HL-60/S4 (cell line): ENCODE measurements around the gene DUSP14.

ENCODE experiments used
- in situ Hi-C: fragments of 300-500 bp; cut with MboI; formaldehyde crosslinking; loops from 2 replicates; pipeline ENCODE4 v1.14.3; 2022; ENCODE audit warnings: low sequenced_read_pairs

The DUSP14 gene

DNA sequence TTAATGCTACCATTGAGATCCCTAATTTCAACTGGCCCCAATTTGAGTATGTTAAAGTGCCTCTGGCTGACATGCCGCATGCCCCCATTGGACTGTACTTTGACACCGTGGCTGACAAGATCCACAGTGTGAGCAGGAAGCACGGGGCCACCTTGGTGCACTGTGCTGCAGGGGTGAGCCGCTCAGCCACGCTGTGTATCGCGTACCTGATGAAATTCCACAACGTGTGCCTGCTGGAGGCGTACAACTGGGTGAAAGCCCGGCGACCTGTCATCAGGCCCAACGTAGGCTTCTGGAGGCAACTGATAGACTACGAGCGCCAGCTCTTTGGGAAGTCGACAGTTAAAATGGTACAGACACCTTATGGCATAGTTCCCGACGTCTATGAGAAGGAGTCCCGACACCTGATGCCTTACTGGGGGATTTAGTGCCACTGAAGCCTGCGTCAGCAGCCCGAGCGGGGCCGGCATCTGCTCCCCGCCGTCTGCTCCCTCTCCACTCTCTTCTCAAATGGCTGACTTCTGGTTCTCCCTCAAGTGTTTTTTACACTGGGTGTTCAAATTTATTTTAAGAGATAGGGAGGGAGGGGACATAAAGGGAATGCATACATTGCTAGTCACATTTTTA, 22.9 kb downstream of the DUSP14 start:
- in situ Hi-C loops = no loop called here

- in situ Hi-C loops = no loop called here
Measured at GRCh38 chr17:37513711-37514110, 24.0 kb downstream of the DUSP14 start.

- in situ Hi-C loops = no loop called here
Measured at GRCh38 chr17:37516127-37516571, 26.5 kb downstream of the DUSP14 start.

DNA sequence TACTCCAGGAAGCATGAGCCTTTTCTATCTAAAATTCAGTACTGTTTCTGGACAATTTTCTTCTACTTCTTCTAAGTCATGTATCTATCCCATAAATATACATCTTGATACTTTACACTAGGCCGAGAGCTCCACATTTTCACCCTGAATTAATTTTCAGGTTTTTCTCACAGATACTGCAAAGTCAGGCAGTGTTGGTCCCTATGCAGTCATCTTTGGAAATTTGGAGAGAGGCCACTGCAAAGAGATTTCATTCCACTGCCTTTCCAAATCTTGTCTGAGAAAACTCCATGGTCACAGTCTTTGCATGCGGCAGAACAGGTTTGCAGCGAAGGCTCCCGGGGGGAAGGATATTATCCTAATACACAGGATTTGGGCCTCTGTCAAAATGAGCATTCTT, 28.2 kb downstream of the DUSP14 start:
- in situ Hi-C loops = no loop called here

DNA sequence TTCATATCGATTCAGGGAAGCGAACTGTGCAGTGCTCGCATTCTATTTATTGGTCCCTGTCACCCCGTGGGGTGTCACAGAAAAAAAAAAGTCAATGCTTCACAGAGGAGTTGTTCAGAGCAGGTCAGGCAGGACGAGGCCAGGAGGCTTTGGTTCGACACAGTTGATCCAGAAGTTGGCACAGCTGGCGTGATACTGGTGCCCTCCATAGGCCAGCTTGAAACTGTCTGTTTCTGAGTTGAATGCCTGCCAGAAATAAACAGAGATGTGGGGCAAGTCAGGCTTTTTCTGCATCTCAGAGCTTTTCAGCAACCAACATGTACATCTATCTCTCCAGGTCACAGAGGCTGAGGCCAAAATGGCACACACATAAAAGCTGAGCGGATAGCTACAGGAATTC, 29.1 kb downstream of the DUSP14 start:
- in situ Hi-C loops = no loop called here

GRCh38 chr17:37519251-37519985, 29.7 kb downstream of the DUSP14 start:
- in situ Hi-C loops = no loop called here

DNA sequence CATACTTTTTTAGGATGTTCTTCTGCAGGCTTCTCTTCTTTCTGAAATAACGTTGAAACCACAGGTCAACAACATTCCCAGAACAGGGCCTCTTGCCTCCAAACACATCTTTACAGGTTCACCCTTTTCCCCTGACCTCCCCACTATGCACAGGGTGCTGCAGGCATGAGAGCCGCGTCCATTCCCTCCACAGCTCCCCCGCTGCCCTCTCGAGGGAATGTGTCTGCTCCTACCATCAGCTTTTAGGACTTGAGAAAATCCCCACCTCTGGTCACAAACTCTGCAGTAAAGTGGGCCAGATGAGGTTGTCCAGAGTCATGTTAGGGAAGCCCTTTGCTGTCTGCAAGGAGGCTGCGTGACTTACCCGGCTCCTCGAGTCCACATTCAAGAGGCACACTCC, 30.5 kb downstream of the DUSP14 start:
- in situ Hi-C loops = no loop called here

DNA sequence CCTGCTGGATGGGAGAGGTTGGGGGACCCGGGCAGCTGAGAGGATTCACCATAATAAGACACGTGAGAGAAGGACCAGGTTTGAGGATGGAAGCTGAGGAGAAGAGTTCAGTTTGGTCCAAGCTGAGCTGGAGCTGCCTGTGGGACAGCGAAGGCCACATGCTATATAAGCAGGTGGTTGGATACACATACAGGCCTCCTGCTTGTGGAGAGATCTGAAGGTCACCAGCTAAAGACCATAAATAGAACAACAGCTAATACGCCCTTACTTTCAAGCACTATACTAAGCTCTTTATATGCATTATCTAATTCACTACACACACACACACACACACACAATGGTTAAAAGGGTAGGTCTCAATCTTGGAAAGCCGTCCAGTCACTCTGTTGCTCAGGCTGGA, 32.1 kb downstream of the DUSP14 start:
- in situ Hi-C loops = no loop called here

- in situ Hi-C loops = no loop called here
Measured at GRCh38 chr17:37523715-37524219, 34.1 kb downstream of the DUSP14 start.

DNA sequence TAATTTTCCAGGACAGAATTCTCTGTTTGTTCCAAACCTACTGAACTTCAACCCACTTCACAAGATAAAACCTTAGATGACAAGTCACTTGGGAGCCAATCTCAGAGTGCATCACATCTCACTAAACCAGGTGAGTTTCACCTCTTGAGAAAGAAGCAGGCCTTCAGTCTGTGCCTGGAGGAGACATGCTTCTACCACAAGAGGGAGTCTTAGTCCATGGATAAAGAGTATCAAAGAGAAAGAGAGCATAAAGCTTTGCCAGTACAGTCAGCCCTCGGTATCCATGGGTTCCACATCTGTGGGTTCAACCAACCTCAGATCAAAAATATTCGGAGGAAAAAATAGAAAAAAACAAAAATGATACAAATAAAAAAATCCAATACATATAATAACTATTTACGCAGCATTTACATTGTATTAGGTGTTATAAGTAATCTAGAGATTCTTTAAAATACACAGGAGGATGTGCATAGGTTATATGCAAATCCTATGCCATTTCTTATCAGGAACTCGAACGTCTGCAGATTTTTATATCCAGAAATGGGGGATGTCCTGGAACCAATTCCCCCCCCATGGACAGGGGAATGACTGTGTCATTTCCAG, 37.7 kb downstream of the DUSP14 start:
- in situ Hi-C loops = no loop called here

DNA sequence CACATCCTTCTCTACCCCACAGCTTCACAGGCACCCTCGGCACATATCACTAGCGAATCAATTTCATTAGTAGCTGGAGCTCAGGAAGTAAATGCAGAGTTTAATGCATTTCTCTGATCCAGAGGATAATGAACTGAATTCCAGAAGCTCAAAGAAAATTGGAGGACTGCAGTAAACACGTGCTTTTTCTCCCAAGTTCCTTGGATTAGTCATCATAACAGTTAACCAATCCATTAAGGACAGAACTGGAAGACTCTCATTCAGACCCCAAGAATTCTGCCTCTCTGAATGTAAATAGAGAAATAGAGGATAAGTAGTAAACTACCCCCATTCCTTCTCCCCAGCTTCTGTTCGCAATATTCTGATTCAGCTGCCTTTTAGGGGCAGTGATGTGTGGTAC, 40.7 kb downstream of the DUSP14 start:
- in situ Hi-C loops = no loop called here

GRCh38 chr17:37532756-37533155, 43.1 kb downstream of the DUSP14 start:
- in situ Hi-C loops = no loop called here

DNA sequence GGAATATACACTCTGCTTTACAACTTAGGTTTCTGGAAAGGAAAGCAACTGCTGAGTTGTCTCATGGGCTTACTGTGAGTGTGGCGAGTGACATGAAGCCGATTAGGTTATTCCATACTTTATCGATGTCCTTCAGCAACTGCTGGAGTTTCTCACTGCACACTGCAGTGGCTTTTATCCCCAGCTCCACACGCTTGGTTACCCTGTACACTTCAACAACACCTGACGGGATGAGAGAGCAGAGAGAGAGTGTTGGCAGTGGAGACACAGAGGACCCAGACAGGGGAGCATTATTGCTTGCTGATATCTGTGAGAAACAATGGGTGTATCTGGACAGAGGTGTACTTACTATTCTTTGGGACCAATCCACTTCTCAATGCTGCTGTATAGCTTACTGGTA, 46.2 kb downstream of the DUSP14 start:
- in situ Hi-C loops = no loop called here

GRCh38 chr17:37538981-37539659, 49.4 kb downstream of the DUSP14 start:
- in situ Hi-C loops = no loop called here

GRCh38 chr17:37541880-37542660, 52.4 kb downstream of the DUSP14 start:
- in situ Hi-C loops = no loop called here

- in situ Hi-C loops = no loop called here
Measured at GRCh38 chr17:37543637-37544052, 54.0 kb downstream of the DUSP14 start.

DNA sequence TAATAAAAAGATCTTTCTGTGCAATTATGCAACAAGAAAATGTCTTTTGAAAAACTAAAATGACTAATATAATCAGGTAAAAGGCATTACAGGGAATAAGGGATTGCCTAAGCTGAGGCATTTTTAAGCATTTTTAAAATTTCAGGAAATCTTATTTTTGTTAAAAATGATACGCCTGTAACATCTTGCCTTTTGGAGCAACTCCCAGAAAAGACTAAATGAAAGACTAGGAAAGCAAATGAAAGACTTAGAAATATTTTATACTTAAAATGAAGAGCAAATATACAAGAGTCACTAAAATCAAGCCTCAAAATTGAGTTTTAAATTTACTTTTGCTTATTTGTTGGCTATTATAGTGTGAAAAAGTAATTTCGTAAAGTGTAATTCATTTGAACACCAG, 55.8 kb downstream of the DUSP14 start:
- in situ Hi-C loops = no loop called here

DNA sequence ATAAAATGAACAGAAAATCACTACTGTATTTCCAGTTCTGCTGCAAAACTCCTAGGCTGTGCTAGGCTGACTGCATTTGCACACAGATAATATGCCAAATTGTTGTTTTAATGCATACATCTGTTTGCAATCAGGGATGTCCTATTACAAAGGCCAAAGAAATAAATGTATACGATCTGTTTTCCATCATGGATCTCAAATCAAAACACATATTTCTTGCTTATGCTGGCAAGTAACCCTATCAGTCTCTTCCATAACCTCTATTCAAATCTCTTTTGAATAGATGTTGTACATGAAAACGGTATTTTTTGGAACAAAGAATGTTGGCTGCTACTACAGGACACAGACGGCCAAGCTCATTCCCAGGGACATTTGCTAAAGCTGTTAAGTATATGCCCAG, 56.6 kb downstream of the DUSP14 start:
- in situ Hi-C loops = no loop called here

DNA sequence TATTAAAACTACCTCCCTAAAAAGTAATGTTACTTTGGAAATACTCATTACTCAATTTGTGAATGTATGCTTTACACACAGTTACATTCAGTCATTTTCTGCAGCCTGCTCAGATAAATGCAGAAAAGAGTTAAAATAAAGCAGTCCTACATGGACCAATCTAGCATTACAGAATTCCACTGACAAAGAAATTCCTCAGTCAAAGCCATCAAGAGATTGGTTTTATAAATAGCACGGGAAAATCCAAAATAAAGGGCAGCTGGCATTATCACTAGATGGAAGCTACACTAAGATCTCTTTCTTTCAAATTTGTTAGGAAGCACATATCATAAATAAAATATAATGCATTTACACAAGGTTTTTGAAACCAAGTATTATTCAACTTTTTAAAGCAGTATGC, 58.3 kb downstream of the DUSP14 start:
- in situ Hi-C loops = no loop called here

DNA sequence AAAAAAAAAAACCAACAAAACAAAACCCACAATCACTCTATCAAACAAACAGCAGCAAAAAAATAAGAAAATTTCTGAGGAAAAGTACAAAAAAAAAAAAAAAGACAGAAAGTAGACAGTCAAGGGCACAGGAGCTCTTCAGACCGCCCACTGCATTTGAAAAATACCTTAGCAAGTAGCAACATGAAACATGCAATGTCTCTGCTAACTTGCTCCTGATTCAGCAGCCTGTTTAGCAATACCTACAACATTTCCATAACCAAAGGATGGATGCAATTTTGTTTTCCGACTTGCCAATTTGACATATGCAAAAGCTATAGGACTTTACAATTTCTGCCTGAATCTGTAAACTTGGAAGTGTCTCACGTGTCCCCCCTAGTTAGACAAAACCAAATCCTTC, 62.1 kb downstream of the DUSP14 start:
- in situ Hi-C loops = no loop called here
